PC-9 (cell line): ENCODE results near the gene PSMB2. TPM values are rescaled to one million over a fixed set of nuclear protein-coding genes. Genes with fewer than 3 reads are reported as not detected.

Experiments used
- BruUV-seq: library from RNA; stranded (reverse); fragments of 400-500 nt; replicated peaks from 2 replicates; lab custom pipeline; 2021; lab: Mats Ljungman, UMichigan
- CTCF ChIA-PET: fragments of 300-600 bp; sonication (Branson Sonifier 250); formaldehyde crosslinking; loops from one replicate; lab custom pipeline; 2022; ENCODE audit warnings: antibody characterized with exemption; lab: Charles Lee
- POLR2A ChIA-PET: fragments of 300-600 bp; sonication (Branson Sonifier 250); formaldehyde crosslinking; loops from one replicate; lab custom pipeline; 2022; ENCODE audit warnings: antibody characterized with exemption; ENCODE audit not compliant: unreplicated experiment; lab: Charles Lee
- DNase-seq, 2 experiments: peaks; one replicate each; pipeline versions ENCODE4 v3.0.0 to v3.0.0-alpha.2; 2015 to 2022; ENCODE audit warnings: mixed read lengths in 1 of 2
- H2AFZ ChIP-seq: fragments of 200-600 bp; sonication (generic); 2 replicates; pipeline ENCODE4 v1.8.1; 2017; ENCODE audit warnings: antibody characterized with exemption
- H3F3A ChIP-seq: fragments of 200-600 bp; sonication (generic); 2 replicates; pipeline ENCODE4 v1.8.1; 2017; ENCODE audit warnings: antibody characterized with exemption, mild to moderate bottlenecking, low read depth; ENCODE audit not compliant: insufficient read depth
- H3K27ac ChIP-seq: fragments of 200-600 bp; sonication (generic); 2 replicates; pipeline ENCODE4 v1.6.1; 2016; ENCODE audit warnings: mixed run types
- H3K27me3 ChIP-seq: fragments of 200-600 bp; sonication (generic); 2 replicates; pipeline ENCODE4 v1.6.1; 2016; ENCODE audit warnings: low read depth, mixed run types; ENCODE audit not compliant: insufficient read depth
- H3K36me3 ChIP-seq: fragments of 200-600 bp; sonication (generic); 2 replicates; pipeline ENCODE4 v1.6.1; 2016; ENCODE audit warnings: low read depth, mixed run types
- H3K4me1 ChIP-seq: fragments of 200-600 bp; sonication (generic); replicated peaks from 2 replicates; pipeline ENCODE4 v1.6.1; 2016; ENCODE audit warnings: mixed run types; ENCODE audit not compliant: insufficient read depth
- H3K4me2 ChIP-seq: fragments of 200-600 bp; sonication (generic); 2 replicates; pipeline ENCODE4 v1.6.1; 2017; ENCODE audit warnings: mixed run types
- H3K4me3 ChIP-seq: fragments of 200-600 bp; sonication (generic); 2 replicates; pipeline ENCODE4 v1.6.1; 2016; ENCODE audit warnings: mixed run types
- H3K79me2 ChIP-seq: fragments of 200-600 bp; sonication (generic); 2 replicates; pipeline ENCODE4 v1.6.1; 2017; ENCODE audit warnings: low read depth, mixed run types
- H3K9me2 ChIP-seq: fragments of 200-600 bp; sonication (generic); 2 replicates; pipeline ENCODE4 v1.8.1; 2017; ENCODE audit warnings: mild to moderate bottlenecking; ENCODE audit not compliant: insufficient read depth
- H3K9me3 ChIP-seq: fragments of 200-600 bp; sonication (generic); 2 replicates; pipeline ENCODE4 v1.8.1; 2016; ENCODE audit warnings: low read depth; ENCODE audit not compliant: insufficient read depth
- H4K20me1 ChIP-seq: fragments of 200-600 bp; sonication (generic); 2 replicates; pipeline ENCODE4 v1.8.1; 2017; ENCODE audit not compliant: insufficient read depth
- EZH2 ChIP-seq: fragments of 200-600 bp; sonication (generic); IDR thresholded peaks from 2 replicates; pipeline ENCODE4 v1.8.0; 2017; ENCODE audit warnings: antibody characterized with exemption, low read depth
- intact Hi-C: fragments of 100-400 bp; cut with micrococcal nuclease; formaldehyde crosslinking; loops from one replicate; pipeline ENCODE4 v1.10.0; 2022; ENCODE audit not compliant: unreplicated experiment
- total RNA-seq: library from RNA; stranded (reverse); gene quantifications from 2 replicates; pipeline ENCODE4 v1.2.3, GENCODE V29; 2021
- TF ChIP-seq, protein P1 (sequence below): fragments of 200-600 bp; sonication (generic); conservative IDR thresholded peaks from 2 replicates; pipeline ENCODE4 v1.6.1; 2017; ENCODE audit warnings: mixed run types, antibody characterized with exemption, mild to moderate bottlenecking, moderate library complexity

The PSMB2 gene
- total RNA-seq, 1 experiment from 2014 or later: 206 TPM

DNA sequence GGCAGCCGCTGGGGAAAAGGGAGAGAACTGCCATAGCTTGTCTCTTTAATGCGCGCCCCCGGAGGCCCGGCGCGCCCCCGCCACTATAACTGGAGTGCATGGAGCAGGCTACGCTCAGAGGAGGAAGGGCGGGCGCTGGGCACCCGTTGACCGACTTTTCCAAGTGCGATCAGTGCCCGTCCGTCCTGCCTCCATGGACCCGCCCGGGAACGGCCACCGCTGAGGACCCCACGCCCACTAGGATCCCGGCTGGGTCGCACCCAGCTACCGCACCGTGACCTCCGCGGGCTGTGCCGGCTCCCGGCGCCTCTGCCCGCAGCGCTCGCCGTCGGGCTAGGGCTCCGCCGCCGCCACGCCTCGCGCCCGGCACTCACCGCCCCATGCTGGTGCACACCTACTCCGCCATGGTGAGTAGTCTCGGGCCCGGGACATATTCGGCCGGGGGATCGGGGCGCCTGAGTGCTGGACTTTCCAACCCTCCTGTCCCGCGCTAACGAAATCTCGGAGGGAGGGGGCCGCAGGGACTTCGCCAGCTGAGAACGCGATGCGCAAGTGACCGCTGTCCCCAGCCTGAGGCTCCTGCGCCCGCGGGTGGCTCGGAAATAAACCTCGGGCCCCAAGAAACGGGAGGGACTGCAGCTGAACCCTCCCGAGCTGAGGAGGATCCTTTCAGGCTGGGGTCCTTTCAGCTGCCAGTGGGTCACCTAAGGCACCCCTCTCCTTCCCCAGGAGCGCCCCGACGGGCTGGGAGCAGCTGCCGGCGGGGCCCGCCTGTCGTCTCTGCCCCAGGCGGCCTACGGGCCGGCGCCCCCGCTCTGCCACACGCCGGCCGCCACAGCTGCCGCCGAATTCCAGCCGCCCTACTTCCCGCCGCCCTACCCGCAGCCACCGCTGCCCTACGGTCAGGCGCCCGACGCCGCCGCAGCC lies 67.9 kb downstream of the PSMB2 start, which contains the start of gene TFAP2E:
Gene TFAP2E, plus strand, starts transcription at position 117 of the 927 bp plus-strand sequence. Its CDS starts 264 bp downstream, at position 381.
- ChIA-PET CTCF (interaction anchor here (0.6 kb wide), 1 partner anchor 155 kb away, joined by 3 read pairs; no protein-coding TSS in a partner anchor), POLR2A (interaction anchor here (0.6 kb wide), 2 partner anchors 9 to 60 kb away, joined by 3 read pairs; no protein-coding TSS in a partner anchor)
- Histone ChIP-seq H3K4me3 (peak within 1 kb of the TSS; percentile 24; the same call in 1 of the 2 replicates), H3K27ac (no peak within 1 kb of the TSS), H3K4me2 (peak within 1 kb of the TSS; percentile 31; the same call in 1 of the 2 replicates), H3K79me2 (no peaks in the 10 kb centered on the region), H3K36me3 (no peaks in the 10 kb centered on the region), H2AFZ (no peak within 1 kb of the TSS), H3K9me2 (no peaks in the 10 kb centered on the region), H3K27me3 (no peaks in the 10 kb centered on the region), H3K9me3 (no peaks in the 10 kb centered on the region), H3F3A (0 out of 2 replicates have a peak, but pooled peaks cover 4% of the 10 kb centered on the region), H3K4me1 (no peaks in the 10 kb centered on the region; the same call in 1 of the 2 replicates), H4K20me1 (no peaks in the 10 kb centered on the region)
- intact Hi-C loops: no loop called here
- TF ChIP-seq, protein P1, sequence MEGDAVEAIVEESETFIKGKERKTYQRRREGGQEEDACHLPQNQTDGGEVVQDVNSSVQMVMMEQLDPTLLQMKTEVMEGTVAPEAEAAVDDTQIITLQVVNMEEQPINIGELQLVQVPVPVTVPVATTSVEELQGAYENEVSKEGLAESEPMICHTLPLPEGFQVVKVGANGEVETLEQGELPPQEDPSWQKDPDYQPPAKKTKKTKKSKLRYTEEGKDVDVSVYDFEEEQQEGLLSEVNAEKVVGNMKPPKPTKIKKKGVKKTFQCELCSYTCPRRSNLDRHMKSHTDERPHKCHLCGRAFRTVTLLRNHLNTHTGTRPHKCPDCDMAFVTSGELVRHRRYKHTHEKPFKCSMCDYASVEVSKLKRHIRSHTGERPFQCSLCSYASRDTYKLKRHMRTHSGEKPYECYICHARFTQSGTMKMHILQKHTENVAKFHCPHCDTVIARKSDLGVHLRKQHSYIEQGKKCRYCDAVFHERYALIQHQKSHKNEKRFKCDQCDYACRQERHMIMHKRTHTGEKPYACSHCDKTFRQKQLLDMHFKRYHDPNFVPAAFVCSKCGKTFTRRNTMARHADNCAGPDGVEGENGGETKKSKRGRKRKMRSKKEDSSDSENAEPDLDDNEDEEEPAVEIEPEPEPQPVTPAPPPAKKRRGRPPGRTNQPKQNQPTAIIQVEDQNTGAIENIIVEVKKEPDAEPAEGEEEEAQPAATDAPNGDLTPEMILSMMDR: no peak
- TF ChIP-seq EZH2: no peak
- peak in 1 of 2 experiments; percentile 64 for DNase-seq
- BruUV-seq: no TSS peak

DNA sequence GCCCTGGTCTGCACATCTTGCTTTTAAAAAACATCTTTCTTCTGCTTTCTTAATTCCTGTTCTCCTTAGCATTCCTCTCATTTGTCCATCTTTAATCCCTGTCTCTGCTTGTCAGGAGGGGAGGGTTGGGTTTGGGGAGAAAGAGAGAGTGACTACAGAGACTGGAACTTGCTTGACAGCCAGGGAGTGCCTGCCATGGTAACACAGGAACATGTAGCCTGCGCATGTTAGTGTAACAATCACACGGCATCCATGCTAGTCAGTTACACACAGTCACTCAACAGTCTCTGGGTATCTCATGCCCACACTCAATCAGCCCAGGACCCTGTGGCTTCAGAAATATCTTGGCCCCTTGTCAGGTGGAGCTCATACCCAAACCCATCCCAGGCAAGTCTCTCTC lies 69.0 kb downstream of the PSMB2 start:
- ChIA-PET POLR2A (no interaction called here), CTCF (no interaction called here)
- no peaks in the 10 kb centered on the region for H4K20me1 ChIP-seq
- H2AFZ ChIP-seq: no peak overlapping the region
- no peak overlapping the region for H3K4me2 ChIP-seq
- H3K27me3 ChIP-seq: no peaks in the 10 kb centered on the region
- DNase-seq: no peak
- H3K9me2 ChIP-seq: no peaks in the 10 kb centered on the region
- H3K36me3 ChIP-seq: no peaks in the 10 kb centered on the region
- BruUV-seq: no TSS peak
- no peaks in the 10 kb centered on the region for H3K79me2 ChIP-seq
- H3K4me3 ChIP-seq: no peak overlapping the region
- no peak overlapping the region for H3K27ac ChIP-seq
- H3K9me3 ChIP-seq: no peaks in the 10 kb centered on the region
- intact Hi-C loops: no loop called here
- no peak for TF ChIP-seq EZH2
- TF ChIP-seq, protein P1: no peak
- H3F3A ChIP-seq: 0 out of 2 replicates have a peak, but pooled peaks cover 4% of the 10 kb centered on the region
- no peaks in the 10 kb centered on the region; the same call in 1 of the 2 replicates for H3K4me1 ChIP-seq

DNA sequence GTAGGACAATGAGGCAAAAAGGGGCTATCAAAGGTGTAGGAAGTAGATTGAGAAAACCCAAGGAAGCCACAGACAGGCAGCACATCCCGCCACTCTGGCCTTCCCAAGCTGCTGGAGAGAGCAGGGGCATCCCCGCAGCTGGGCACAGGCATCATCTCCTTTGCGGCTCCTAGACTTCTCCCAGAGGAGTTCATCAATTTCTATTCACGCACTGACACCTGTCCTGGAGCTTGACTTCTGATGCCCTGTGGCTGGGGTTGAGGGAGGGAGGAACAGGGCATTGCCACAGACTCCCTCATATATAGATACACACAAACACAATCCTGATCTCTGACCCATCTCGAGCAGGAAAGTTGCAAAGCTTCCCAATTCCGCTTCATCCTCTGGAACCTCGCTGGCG lies 70.1 kb downstream of the PSMB2 start:
- Histone ChIP-seq H3F3A (0 out of 2 replicates have a peak, but pooled peaks cover 4% of the 10 kb centered on the region), H3K36me3 (no peaks in the 10 kb centered on the region), H3K27me3 (no peaks in the 10 kb centered on the region), H3K9me2 (no peaks in the 10 kb centered on the region), H3K4me3 (no peak overlapping the region), H3K4me1 (no peaks in the 10 kb centered on the region; the same call in 1 of the 2 replicates), H3K79me2 (no peaks in the 10 kb centered on the region), H2AFZ (no peak overlapping the region), H3K27ac (no peak overlapping the region), H3K4me2 (no peak overlapping the region), H3K9me3 (no peaks in the 10 kb centered on the region), H4K20me1 (no peaks in the 10 kb centered on the region)
- intact Hi-C loops: no loop called here
- DNase-seq: no peak
- ChIA-PET POLR2A (interaction anchor here (0.6 kb wide), 1 partner anchor 150 kb away, joined by 4 read pairs; no protein-coding TSS in a partner anchor), CTCF (interaction anchor here (0.6 to 0.7 kb wide), 2 partner anchors 151 to 210 kb away, joined by 4 to 5 read pairs; no protein-coding TSS in a partner anchor)
- BruUV-seq: no TSS peak
- TF ChIP-seq EZH2: no peak
- TF ChIP-seq, protein P1: no peak
